Subcutaneous abdominal adipose tissue (tissue), 5 donors: ENCODE results near the gene TEX264.

ENCODE experiments used
- H3K27ac ChIP-seq: one replicate; pipeline ENCODE4 v1.7.0; 2013; ENCODE audit warnings: low read depth, mild to moderate bottlenecking, inconsistent platforms, low read length, moderate library complexity
- H3K27me3 ChIP-seq, 5 donors: one replicate each; pipeline ENCODE4 v1.7.0; 2013; ENCODE audit warnings: low read length in 5 of 5, inconsistent platforms in 1 of 5; ENCODE audit not compliant: control insufficient read depth in 5 of 5, insufficient read depth in 4 of 5
- H3K36me3 ChIP-seq, 5 donors: one replicate each; pipeline ENCODE4 v1.7.0; 2013; ENCODE audit warnings: low read length in 5 of 5; ENCODE audit not compliant: control insufficient read depth in 5 of 5, insufficient read depth in 5 of 5
- H3K4me1 ChIP-seq, 5 donors: one replicate each; pipeline ENCODE4 v1.7.0; 2013; ENCODE audit warnings: low read length in 5 of 5, mild to moderate bottlenecking in 3 of 5, moderate library complexity in 1 of 5; ENCODE audit not compliant: control insufficient read depth in 5 of 5, insufficient read depth in 5 of 5
- H3K4me3 ChIP-seq, 5 donors: one replicate each; pipeline ENCODE4 v1.7.0; 2013; ENCODE audit warnings: low read length in 5 of 5, low read depth in 1 of 5
- H3K9ac ChIP-seq, 5 donors: one replicate each; pipeline ENCODE4 v1.7.0; 2013; ENCODE audit warnings: low read length in 5 of 5, mild to moderate bottlenecking in 4 of 5, moderate library complexity in 3 of 5
- H3K9me3 ChIP-seq, 5 donors: one replicate each; pipeline ENCODE4 v1.7.0; 2013; ENCODE audit warnings: low read length in 5 of 5; ENCODE audit not compliant: control insufficient read depth in 5 of 5
- donor health status: healthy.
- donor health status: healthy.
- donor health status: healthy.
- donor health status: healthy.
- donor health status: healthy.

The TEX264 gene

GRCh38 chr3:51711352-51712037 is 40.4 kb downstream of the TEX264 start:
- Histone ChIP-seq H3K9me3 (no peaks in the 10 kb centered on the region), H3K4me3 (no peak overlapping the region)

GRCh38 chr3:51712038-51712420 is 41.0 kb downstream of the TEX264 start:
- H3K27me3 ChIP-seq = peaks cover 0 to 4% (median 0%) of the 10 kb centered on the region in 5 donors

More at GRCh38 chr3:51711352-51712037, 40.4 kb downstream of the TEX264 start:
- Histone ChIP-seq H3K27ac (no peak overlapping the region), H3K9ac (no peak overlapping the region), H3K4me1 (peaks cover 0 to 5% (median 5%) of the 10 kb centered on the region in 5 donors), H3K27me3 (no peaks in the 10 kb centered on the region), H3K36me3 (no peaks in the 10 kb centered on the region)

GRCh38 chr3:51712511-51712931 is 41.5 kb downstream of the TEX264 start:
- Histone ChIP-seq H3K4me3 (no peak overlapping the region), H3K9ac (no peak overlapping the region), H3K9me3 (no peaks in the 10 kb centered on the region), H3K27me3 (peaks cover 0 to 8% (median 0%) of the 10 kb centered on the region in 5 donors), H3K36me3 (no peaks in the 10 kb centered on the region), H3K4me1 (no peaks in the 10 kb centered on the region), H3K27ac (no peak overlapping the region)

More at GRCh38 chr3:51712038-51712420, 41.0 kb downstream of the TEX264 start:
- Histone ChIP-seq H3K27ac (no peak overlapping the region), H3K36me3 (no peaks in the 10 kb centered on the region), H3K4me1 (peaks cover 0 to 4% (median 4%) of the 10 kb centered on the region in 5 donors), H3K9me3 (no peaks in the 10 kb centered on the region), H3K4me3 (no peak overlapping the region), H3K9ac (no peak overlapping the region)

GRCh38 chr3:51712963-51713362 is 41.9 kb downstream of the TEX264 start:
- H3K4me3 ChIP-seq = no peak overlapping the region
- H3K27ac ChIP-seq = no peak overlapping the region

GRCh38 chr3:51715231-51715976 is 44.4 kb downstream of the TEX264 start:
- H3K9ac ChIP-seq = no peak overlapping the region
- H3K4me3 ChIP-seq = no peak overlapping the region
- no peak overlapping the region for H3K27ac ChIP-seq
- H3K9me3 ChIP-seq = no peaks in the 10 kb centered on the region
- peaks cover 0 to 5% (median 0%) of the 10 kb centered on the region in 5 donors for H3K4me1 ChIP-seq
- no peaks in the 10 kb centered on the region for H3K36me3 ChIP-seq
- peaks cover 0 to 11% (median 0%) of the 10 kb centered on the region in 5 donors for H3K27me3 ChIP-seq

More at GRCh38 chr3:51712963-51713362, 41.9 kb downstream of the TEX264 start:
- Histone ChIP-seq H3K9me3 (no peaks in the 10 kb centered on the region), H3K36me3 (no peaks in the 10 kb centered on the region), H3K9ac (no peak overlapping the region), H3K27me3 (peaks cover 0 to 11% (median 0%) of the 10 kb centered on the region in 5 donors), H3K4me1 (no peaks in the 10 kb centered on the region)

GRCh38 chr3:51715977-51716294 is 44.9 kb downstream of the TEX264 start:
- Histone ChIP-seq H3K4me1 (peaks cover 0 to 5% (median 0%) of the 10 kb centered on the region in 5 donors), H3K27ac (no peak overlapping the region), H3K4me3 (no peak overlapping the region), H3K27me3 (peaks cover 0 to 11% (median 0%) of the 10 kb centered on the region in 5 donors), H3K9me3 (no peaks in the 10 kb centered on the region), H3K9ac (no peak overlapping the region), H3K36me3 (no peaks in the 10 kb centered on the region)

GRCh38 chr3:51716805-51717204 is 45.8 kb downstream of the TEX264 start:
- Histone ChIP-seq H3K27ac (no peak overlapping the region), H3K4me3 (no peak overlapping the region), H3K36me3 (no peaks in the 10 kb centered on the region)

GRCh38 chr3:51717446-51717845 is 46.4 kb downstream of the TEX264 start:
- Histone ChIP-seq H3K4me3 (no peak overlapping the region), H3K4me1 (peaks cover 0 to 5% (median 0%) of the 10 kb centered on the region in 5 donors), H3K36me3 (no peaks in the 10 kb centered on the region), H3K27me3 (peaks cover 0 to 11% (median 0%) of the 10 kb centered on the region in 5 donors), H3K9ac (no peak overlapping the region), H3K9me3 (no peaks in the 10 kb centered on the region), H3K27ac (no peak overlapping the region)

More at GRCh38 chr3:51716805-51717204, 45.8 kb downstream of the TEX264 start:
- H3K27me3 ChIP-seq = peaks cover 0 to 11% (median 0%) of the 10 kb centered on the region in 5 donors
- H3K9me3 ChIP-seq = no peaks in the 10 kb centered on the region
- peaks cover 0 to 5% (median 0%) of the 10 kb centered on the region in 5 donors for H3K4me1 ChIP-seq
- H3K9ac ChIP-seq = no peak overlapping the region

GRCh38 chr3:51717947-51718346 is 46.9 kb downstream of the TEX264 start:
- Histone ChIP-seq H3K27ac (no peak overlapping the region), H3K27me3 (peaks cover 0 to 11% (median 0%) of the 10 kb centered on the region in 5 donors), H3K9me3 (no peaks in the 10 kb centered on the region), H3K4me3 (no peak overlapping the region), H3K4me1 (peaks cover 0 to 5% (median 0%) of the 10 kb centered on the region in 5 donors), H3K9ac (no peak overlapping the region), H3K36me3 (no peaks in the 10 kb centered on the region)
